ENCODE measurements around the gene SLIT3. TPM values are rescaled to one million over a fixed set of nuclear protein-coding genes. Genes with fewer than 3 reads are reported as not detected.

Gene SLIT3
- total and polyA plus RNA-seq, 10 of the 15 experiments (the other 5 are each of a cell fraction or from before 2014, with no cell fraction given): 0.05 TPM; not detected in 9

DNA sequence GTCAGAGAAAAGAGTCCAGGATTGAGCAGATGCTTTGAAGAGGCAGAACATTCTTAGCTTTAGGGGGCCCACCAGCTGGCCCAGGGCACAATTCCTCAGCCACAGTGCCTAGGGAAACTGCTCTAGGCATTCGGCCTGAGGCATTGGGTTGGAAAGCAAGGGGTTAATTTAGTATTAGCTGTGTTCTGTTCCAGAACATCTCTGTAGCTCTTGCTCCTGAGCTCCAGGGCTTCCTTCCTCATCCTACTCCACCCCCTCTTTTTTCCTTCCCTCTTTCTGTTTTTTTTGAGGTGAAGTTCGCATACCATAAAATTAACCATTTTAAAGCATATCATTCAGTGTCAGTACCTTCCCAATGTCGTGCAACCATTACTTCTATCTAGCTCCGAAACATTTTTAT lies 647.3 kb downstream of the SLIT3 start:
- CTCF ChIA-PET: no interaction called here
- WGBS (ENCODE audit: insufficient coverage, insufficient replicate concordance, low lambda C conversion rate, missing lambda C conversion rate): 43% methylated on average over 4 of the region's 4 CpGs
- in situ Hi-C loops (cut with MboI): no loop called here
- Histone ChIP-seq H3K36me3 (ENCODE audit: control insufficient read depth in 2 of 2, insufficient read depth in 2 of 2, low read length in 1 of 2) (no peaks in the 10 kb centered on the region), H3K27me3 (replicated peaks in 1 of 2; ENCODE audit: control insufficient read depth in 2 of 2, insufficient read depth in 2 of 2, low read length in 1 of 2) (no peaks in the 10 kb centered on the region), H4K20me1 (ENCODE audit: control insufficient read depth, insufficient read depth) (no peaks in the 10 kb centered on the region), H3K79me2 (ENCODE audit: control insufficient read depth, insufficient read depth, low read length) (no peaks in the 10 kb centered on the region), H3K4me1 (ENCODE audit: control insufficient read depth, insufficient read depth, low read length) (no peaks in the 10 kb centered on the region), H3K9ac (ENCODE audit: control insufficient read depth, insufficient read depth, low read length) (no peak overlapping the region), H3K4me2 (ENCODE audit: control insufficient read depth, insufficient read depth) (no peak overlapping the region), H2AFZ (ENCODE audit: control insufficient read depth, low read depth, low read length) (no peak overlapping the region), H3K4me3 (no peak overlapping the region), H3K27ac (ENCODE audit: control insufficient read depth, insufficient read depth) (no peak overlapping the region), H3K9me3 (replicated peaks; ENCODE audit: control insufficient read depth, insufficient read depth, low read length) (no peaks in the 10 kb centered on the region)
- no peak for FAIRE-seq
- POLR2A ChIA-PET: no interaction called here
- SMC1A ChIA-PET (ENCODE audit: uncharacterized antibody, unreplicated experiment): interaction anchor here (0.6 kb wide), 1 partner anchor 342 kb away, joined by 3 read pairs; no protein-coding TSS in a partner anchor
- intact Hi-C loops (cut with micrococcal nuclease; ENCODE audit: unreplicated experiment): no loop called here
- no TSS peak for BruUV-seq (replicated peaks)
- RAD21 ChIA-PET (ENCODE audit: unreplicated experiment): no interaction called here
- TF ChIP-seq NRF1 (conservative IDR thresholded peaks at IDR 0.05; ENCODE audit: low read depth, low read length) (no peak), SPI1 (IDR thresholded peaks at IDR 0.05; ENCODE audit: borderline replicate concordance, insufficient read depth, low read depth, low read length) (no peak), EP300 (IDR thresholded peaks at IDR 0.05; ENCODE audit: borderline replicate concordance in 1 of 2, control insufficient read depth in 1 of 2, low read depth in 2 of 2, low read length in 2 of 2) (no peak), GATAD2B (conservative IDR thresholded peaks at IDR 0.05; ENCODE audit: low read depth) (no peak), BHLHE40 (IDR thresholded peaks at IDR 0.05; ENCODE audit: borderline replicate concordance in 1 of 2, low read depth in 2 of 2, low read length in 1 of 2) (no peak), RAD21 (IDR thresholded peaks at IDR 0.05; ENCODE audit: insufficient read depth, low read depth, low read length) (no peak)
- TF ChIP-seq, protein P1, sequence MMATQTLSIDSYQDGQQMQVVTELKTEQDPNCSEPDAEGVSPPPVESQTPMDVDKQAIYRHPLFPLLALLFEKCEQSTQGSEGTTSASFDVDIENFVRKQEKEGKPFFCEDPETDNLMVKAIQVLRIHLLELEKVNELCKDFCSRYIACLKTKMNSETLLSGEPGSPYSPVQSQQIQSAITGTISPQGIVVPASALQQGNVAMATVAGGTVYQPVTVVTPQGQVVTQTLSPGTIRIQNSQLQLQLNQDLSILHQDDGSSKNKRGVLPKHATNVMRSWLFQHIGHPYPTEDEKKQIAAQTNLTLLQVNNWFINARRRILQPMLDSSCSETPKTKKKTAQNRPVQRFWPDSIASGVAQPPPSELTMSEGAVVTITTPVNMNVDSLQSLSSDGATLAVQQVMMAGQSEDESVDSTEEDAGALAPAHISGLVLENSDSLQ (IDR thresholded peaks at IDR 0.05): no peak
- DNase-seq (ENCODE audit: low read depth, low spot score): no peak
- ATAC-seq: no peak
